IMR-90 (cell line): Measurements from ENCODE around the gene MYO1G. TPM values are rescaled to one million over a fixed set of nuclear protein-coding genes. Genes with fewer than 3 reads are reported as not detected.

Experiments used
- ATAC-seq: fragments of 200-7000 bp; cut with Tn5 transposase; 2 replicates; pipeline ENCODE4 v1.9.1; 2020; ENCODE audit warnings: low read depth, mild to moderate bottlenecking, moderate library complexity
- BruUV-seq: library from RNA; stranded (reverse); fragments of 400-500 nt; replicated peaks from 2 replicates; lab custom pipeline; 2021; lab: Mats Ljungman, UMichigan
- CTCF ChIA-PET: fragments of 300-600 bp; formaldehyde crosslinking; extraction: SDS; loops from one replicate; lab custom pipeline; 2021; ENCODE audit warnings: antibody characterized with exemption; lab: Yijun Ruan, JAX
- POLR2A ChIA-PET: fragments of 300-600 bp; sonication (Branson Sonifier 250); formaldehyde crosslinking; loops from one replicate; lab custom pipeline; 2022; ENCODE audit warnings: antibody characterized with exemption; ENCODE audit not compliant: unreplicated experiment; lab: Charles Lee
- DNase-seq: peaks from one replicate; pipeline ENCODE4 v3.0.0; 2013
- H2AFZ ChIP-seq: replicated peaks from 2 replicates; pipeline ENCODE3; 2013; ENCODE audit warnings: low read length, mild to moderate bottlenecking; ENCODE audit not compliant: poor library complexity
- H2AK5ac ChIP-seq: 2 replicates; pipeline ENCODE4 v1.6.1; 2013; ENCODE audit warnings: low read depth, low read length, inconsistent platforms
- H2AK9ac ChIP-seq: replicated peaks from 2 replicates; pipeline ENCODE3; 2013; ENCODE audit warnings: mild to moderate bottlenecking, low read depth, low read length, moderate library complexity; ENCODE audit not compliant: poor library complexity
- H2BK120ac ChIP-seq: 2 replicates; pipeline ENCODE4 v1.6.1; 2013; ENCODE audit warnings: low read depth, low read length, inconsistent platforms
- H2BK15ac ChIP-seq: 3 replicates; pipeline ENCODE4 v1.6.1; 2013; ENCODE audit warnings: low read depth, low read length, inconsistent platforms
- H2BK20ac ChIP-seq: 2 replicates; pipeline ENCODE4 v1.6.1; 2013; ENCODE audit warnings: low read depth, mild to moderate bottlenecking, inconsistent platforms, low read length, moderate library complexity
- H2BK5ac ChIP-seq: 2 replicates; pipeline ENCODE4 v1.6.1; 2013; ENCODE audit warnings: mild to moderate bottlenecking, low read depth, low read length, inconsistent platforms; ENCODE audit not compliant: poor library complexity, severe bottlenecking
- H3K14ac ChIP-seq: replicated peaks from 2 replicates; pipeline ENCODE4 v1.6.1; 2013; ENCODE audit warnings: low read depth, low read length, inconsistent platforms
- H3K18ac ChIP-seq: 2 replicates; pipeline ENCODE4 v1.6.1; 2013; ENCODE audit warnings: low read depth, low read length, control low read depth
- H3K23ac ChIP-seq: 2 replicates; pipeline ENCODE4 v1.6.1; 2013; ENCODE audit warnings: low read depth, low read length, inconsistent platforms
- H3K27ac ChIP-seq: 2 replicates; pipeline ENCODE4 v1.5.1; 2013; ENCODE audit warnings: mild to moderate bottlenecking, control low read depth, low read length; ENCODE audit not compliant: insufficient read depth
- H3K27me3 ChIP-seq: 2 replicates; pipeline ENCODE4 v1.6.1; 2013; ENCODE audit warnings: low read length; ENCODE audit not compliant: control insufficient read depth, insufficient read depth
- H3K36me3 ChIP-seq: 2 replicates; pipeline ENCODE4 v1.6.1; 2013; ENCODE audit warnings: low read length, mixed read lengths; ENCODE audit not compliant: control insufficient read depth, insufficient read depth
- H3K4ac ChIP-seq: 2 replicates; pipeline ENCODE4 v1.6.1; 2013; ENCODE audit warnings: low read depth, low read length, inconsistent platforms
- H3K4me1 ChIP-seq: 2 replicates; pipeline ENCODE4 v1.6.1; 2013; ENCODE audit warnings: low read length, mixed read lengths; ENCODE audit not compliant: control insufficient read depth, insufficient read depth
- H3K4me2 ChIP-seq: 2 replicates; pipeline ENCODE4 v1.6.1; 2013; ENCODE audit warnings: low read depth, mild to moderate bottlenecking, control low read depth, low read length, moderate library complexity
- H3K4me3 ChIP-seq: 2 replicates; pipeline ENCODE4 v1.5.1; 2013; ENCODE audit warnings: low read depth, mild to moderate bottlenecking, control low read depth, low read length, moderate library complexity; ENCODE audit not compliant: insufficient read depth
- H3K56ac ChIP-seq: 2 replicates; pipeline ENCODE4 v1.6.1; 2013; ENCODE audit warnings: low read length, inconsistent platforms; ENCODE audit not compliant: insufficient read depth; ENCODE audit errors: extremely low read depth
- H3K79me1 ChIP-seq, 2 experiments: 2 replicates each; pipeline ENCODE4 v1.6.1; 2013; ENCODE audit warnings: low read length in 2 of 2, inconsistent platforms in 1 of 2, low read depth in 1 of 2
- H3K9ac ChIP-seq: 2 replicates; pipeline ENCODE4 v1.6.1; 2013; ENCODE audit warnings: low read depth, low read length, control low read depth
- H3K9me1 ChIP-seq: 2 replicates; pipeline ENCODE4 v1.6.1; 2013; ENCODE audit warnings: low read length, inconsistent platforms; ENCODE audit not compliant: insufficient read depth
- H3K9me3 ChIP-seq: 2 replicates; pipeline ENCODE4 v1.6.1; 2013; ENCODE audit warnings: low read length; ENCODE audit not compliant: control insufficient read depth, insufficient read depth
- H4K20me1 ChIP-seq: 2 replicates; pipeline ENCODE4 v1.6.1; 2013; ENCODE audit warnings: low read length, inconsistent platforms; ENCODE audit not compliant: insufficient read depth
- H4K5ac ChIP-seq: 2 replicates; pipeline ENCODE4 v1.6.1; 2013; ENCODE audit warnings: mild to moderate bottlenecking, low read depth, low read length, control low read depth
- H4K8ac ChIP-seq, 2 experiments: 2 replicates each; pipeline ENCODE4 v1.6.1; 2013; ENCODE audit warnings: low read depth in 2 of 2, low read length in 2 of 2, control low read depth in 1 of 2, inconsistent platforms in 1 of 2
- H4K91ac ChIP-seq: 2 replicates; pipeline ENCODE4 v1.6.1; 2013; ENCODE audit warnings: low read depth, low read length, inconsistent platforms; ENCODE audit not compliant: insufficient read depth
- CEBPB ChIP-seq: IDR thresholded peaks from 2 replicates; pipeline ENCODE4 v1.6.1; 2012; ENCODE audit warnings: low read depth, low read length, improper control_type of control experiment
- POLR2A ChIP-seq: IDR thresholded peaks from 2 replicates; pipeline ENCODE4 v1.6.1; 2012; ENCODE audit warnings: mild to moderate bottlenecking, low read depth, low read length
- WGBS, 2 experiments: methylation state at CpG; one replicate each; pipeline versions ENCODE4 v1.1.5 to v1.1.7; 2013; ENCODE audit warnings: missing lambda C conversion rate in 2 of 2; ENCODE audit not compliant: insufficient read length in 1 of 2; ENCODE audit errors: extremely low coverage in 2 of 2; 5-methylcytosine and 5-hydroxymethylcytosine counted together
- dilution Hi-C: fragments of 300-500 bp; cut with HindIII; formaldehyde crosslinking; loops from one replicate; pipeline ENCODE4 v1.14.3; 2018; ENCODE audit warnings: low sequenced_read_pairs; ENCODE audit not compliant: unreplicated experiment
- in situ Hi-C: fragments of 300-500 bp; cut with MboI; formaldehyde crosslinking; loops from 3 replicates; pipeline ENCODE4 v1.14.3; 2019; ENCODE audit warnings: low sequenced_read_pairs, inconsistent platforms, mixed read lengths
- intact Hi-C: fragments of 100-400 bp; cut with micrococcal nuclease; formaldehyde crosslinking; loops from 2 replicates; pipeline ENCODE4 v1.10.0; 2022
- polyA plus RNA-seq, 3 experiments: library from polyadenylated mRNA; depleted of rRNA; stranded (reverse); fragments of >200 nt; gene quantifications; 2 replicates each; pipeline ENCODE4 v1.2.3, GENCODE V29; 2012; ENCODE audit warnings: low replicate concordance in 1 of 3
- total RNA-seq: library from RNA; depleted of rRNA; stranded (reverse); fragments of >200 nt; gene quantifications from 2 replicates; pipeline ENCODE4 v1.2.3, GENCODE V29; 2012

MYO1G gene
- total and polyA plus RNA-seq, 2 of the 4 experiments (the other 2 are of a cell fraction) = under 0.01 to 0.02 TPM

GRCh38 chr7:45013465-45013967 lies 34.7 kb upstream of the MYO1G start:
- no peak overlapping the region for H2AK5ac ChIP-seq
- no peak overlapping the region for H3K27ac ChIP-seq
- H4K20me1 ChIP-seq = peaks cover 13% of the 10 kb centered on the region
- H3K56ac ChIP-seq = no peak overlapping the region
- no peak overlapping the region for H2AFZ ChIP-seq
- no peak overlapping the region for H2BK20ac ChIP-seq
- no peaks in the 10 kb centered on the region for H3K27me3 ChIP-seq
- peaks cover 36 to 65% of the 10 kb centered on the region in 2 experiments for H3K79me1 ChIP-seq
- 0 out of 2 replicates have a peak, but pooled peaks cover 1% of the 10 kb centered on the region for H3K4me1 ChIP-seq
- H3K4me3 ChIP-seq = no peak overlapping the region
- no peak overlapping the region for H4K5ac ChIP-seq
- POLR2A ChIA-PET = no interaction called here
- H3K9me1 ChIP-seq = peaks cover 6% of the 10 kb centered on the region
- no peak overlapping the region for H3K23ac ChIP-seq
- BruUV-seq = no TSS peak
- no peak overlapping the region for H2BK15ac ChIP-seq
- DNase-seq = no peak
- peak; percentile 43 for TF ChIP-seq CEBPB
- TF ChIP-seq POLR2A = no peak
- no peak overlapping the region for H2BK5ac ChIP-seq
- WGBS, 2 experiments = no CpG with 5 or more reads among the region's 2 CpGs
- H3K14ac ChIP-seq = no peak overlapping the region
- in situ Hi-C loops = no loop called here
- H3K36me3 ChIP-seq = no peaks in the 10 kb centered on the region; the same call in none of the 2 replicates
- dilution Hi-C loops = no loop called here
- H3K9me3 ChIP-seq = no peaks in the 10 kb centered on the region
- no peak overlapping the region for H2BK120ac ChIP-seq
- no peak overlapping the region for H3K4me2 ChIP-seq
- no peak overlapping the region for H3K9ac ChIP-seq
- intact Hi-C loops = no loop called here
- no peak for ATAC-seq
- no peak overlapping the region for H4K91ac ChIP-seq
- no peak overlapping the region for H3K18ac ChIP-seq
- H2AK9ac ChIP-seq = no peak overlapping the region
- no peak overlapping the region for H4K8ac ChIP-seq
- CTCF ChIA-PET = no interaction called here
- H3K4ac ChIP-seq = no peak overlapping the region
